22Rv1 (cell line): Measurements from ENCODE around the gene TAF11L14.
A peak's percentile ranks its signal among the peaks of the same experiment; 100 is the strongest.

ENCODE experiments used
- ZFX ChIP-seq: fragments of 450-650 bp; IDR thresholded peaks from 2 replicates; pipeline ENCODE4 v1.6.1; 2017; ENCODE audit warnings: antibody characterized with exemption, borderline replicate concordance
- TF ChIP-seq, protein P1 (sequence below): fragments of 450-650 bp; IDR thresholded peaks from 2 replicates; pipeline ENCODE4 v1.5.1; 2017; ENCODE audit warnings: mild to moderate bottlenecking

DNA sequence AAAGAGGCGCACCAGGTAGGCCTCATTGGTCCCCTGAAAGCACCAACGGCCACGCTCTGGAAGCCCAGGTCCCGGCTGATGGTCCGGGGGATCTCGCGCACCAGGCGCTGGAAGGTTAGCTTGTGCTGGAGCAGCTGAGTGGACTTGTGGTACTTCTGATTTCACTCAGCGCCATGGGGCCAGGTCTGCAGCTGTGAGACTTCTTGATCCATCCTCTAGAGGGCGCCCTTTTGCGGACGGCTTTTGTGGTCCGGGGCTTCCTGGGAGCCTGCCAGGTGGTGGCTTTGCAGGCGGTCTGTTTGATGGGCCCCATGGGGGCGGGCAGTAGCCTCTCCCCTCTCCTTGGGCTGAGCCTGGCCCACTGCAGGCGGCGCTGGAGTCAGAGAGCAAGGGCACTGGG is 13.6 kb upstream of the TAF11L14 start:
- TF ChIP-seq, protein P1, sequence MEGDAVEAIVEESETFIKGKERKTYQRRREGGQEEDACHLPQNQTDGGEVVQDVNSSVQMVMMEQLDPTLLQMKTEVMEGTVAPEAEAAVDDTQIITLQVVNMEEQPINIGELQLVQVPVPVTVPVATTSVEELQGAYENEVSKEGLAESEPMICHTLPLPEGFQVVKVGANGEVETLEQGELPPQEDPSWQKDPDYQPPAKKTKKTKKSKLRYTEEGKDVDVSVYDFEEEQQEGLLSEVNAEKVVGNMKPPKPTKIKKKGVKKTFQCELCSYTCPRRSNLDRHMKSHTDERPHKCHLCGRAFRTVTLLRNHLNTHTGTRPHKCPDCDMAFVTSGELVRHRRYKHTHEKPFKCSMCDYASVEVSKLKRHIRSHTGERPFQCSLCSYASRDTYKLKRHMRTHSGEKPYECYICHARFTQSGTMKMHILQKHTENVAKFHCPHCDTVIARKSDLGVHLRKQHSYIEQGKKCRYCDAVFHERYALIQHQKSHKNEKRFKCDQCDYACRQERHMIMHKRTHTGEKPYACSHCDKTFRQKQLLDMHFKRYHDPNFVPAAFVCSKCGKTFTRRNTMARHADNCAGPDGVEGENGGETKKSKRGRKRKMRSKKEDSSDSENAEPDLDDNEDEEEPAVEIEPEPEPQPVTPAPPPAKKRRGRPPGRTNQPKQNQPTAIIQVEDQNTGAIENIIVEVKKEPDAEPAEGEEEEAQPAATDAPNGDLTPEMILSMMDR, result peak; percentile 70
- no peak for TF ChIP-seq ZFX
